ENCODE results near the gene PDE12.

The PDE12 gene

DNA sequence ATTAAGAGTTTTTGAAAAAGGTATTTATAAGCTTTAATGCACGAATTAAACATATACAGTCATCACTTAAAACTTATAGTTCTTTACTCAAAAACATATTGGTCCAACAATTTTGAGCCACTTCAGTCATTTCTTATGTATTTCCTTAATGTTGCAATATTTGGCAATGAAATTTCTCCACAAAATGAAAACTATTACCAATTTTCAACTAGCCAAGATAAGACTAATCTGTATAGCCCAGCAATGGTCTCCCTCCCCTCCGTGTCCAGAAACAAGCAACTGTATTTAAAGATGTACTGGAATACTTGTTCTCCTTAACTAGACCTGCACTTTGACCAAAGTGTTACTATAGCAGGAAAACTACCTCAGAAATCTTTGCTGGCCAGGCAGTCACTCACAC lies 31.8 kb downstream of the PDE12 start:
- H3K9ac ChIP-seq (ENCODE audit: insufficient read length, low read depth): no peak overlapping the region
- no peaks in the 10 kb centered on the region for H3K9me3 ChIP-seq (ENCODE audit: insufficient read depth, low read length)
- no peaks in the 10 kb centered on the region for H3K4me1 ChIP-seq (ENCODE audit: insufficient read depth, insufficient read length)
- H3K36me3 ChIP-seq (ENCODE audit: insufficient read depth, insufficient read length, low read length): peaks cover 62% of the 10 kb centered on the region
- no peak overlapping the region for H3K4me3 ChIP-seq (ENCODE audit: insufficient read length, low read depth)
- no peaks in the 10 kb centered on the region for H3K27me3 ChIP-seq (ENCODE audit: insufficient read depth, insufficient read length)
- DNase-seq (ENCODE audit: low read depth, low spot score): no peak
- no peak for TF ChIP-seq YY1 (IDR thresholded peaks at IDR 0.05; ENCODE audit: insufficient read depth, insufficient read length)
- TF ChIP-seq SUZ12 (IDR thresholded peaks at IDR 0.05; ENCODE audit: extremely low read depth, insufficient read depth, insufficient read length): no peak
- TF ChIP-seq ZNF274 (IDR thresholded peaks at IDR 0.05; ENCODE audit: low read depth, low read length): no peak

- no peak for DNase-seq (ENCODE audit: low read depth, low spot score)
- peaks cover 58% of the 10 kb centered on the region for H3K36me3 ChIP-seq (ENCODE audit: insufficient read depth, insufficient read length, low read length)
- H3K9ac ChIP-seq (ENCODE audit: insufficient read length, low read depth): no peak overlapping the region
- no peaks in the 10 kb centered on the region for H3K27me3 ChIP-seq (ENCODE audit: insufficient read depth, insufficient read length)
- TF ChIP-seq YY1 (IDR thresholded peaks at IDR 0.05; ENCODE audit: insufficient read depth, insufficient read length) (no peak), ZNF274 (IDR thresholded peaks at IDR 0.05; ENCODE audit: low read depth, low read length) (no peak), SUZ12 (IDR thresholded peaks at IDR 0.05; ENCODE audit: extremely low read depth, insufficient read depth, insufficient read length) (no peak)
- H3K9me3 ChIP-seq (ENCODE audit: insufficient read depth, low read length): no peaks in the 10 kb centered on the region
- H3K4me1 ChIP-seq (ENCODE audit: insufficient read depth, insufficient read length): no peaks in the 10 kb centered on the region
- no peak overlapping the region for H3K4me3 ChIP-seq (ENCODE audit: insufficient read length, low read depth)
Measured at GRCh38 chr3:57592306-57592705, 36.2 kb downstream of the PDE12 start.

- Histone ChIP-seq H3K9me3 (ENCODE audit: insufficient read depth, low read length) (no peaks in the 10 kb centered on the region), H3K9ac (ENCODE audit: insufficient read length, low read depth) (no peak overlapping the region), H3K27me3 (ENCODE audit: insufficient read depth, insufficient read length) (no peaks in the 10 kb centered on the region), H3K4me1 (ENCODE audit: insufficient read depth, insufficient read length) (no peaks in the 10 kb centered on the region), H3K36me3 (ENCODE audit: insufficient read depth, insufficient read length, low read length) (peaks cover 46% of the 10 kb centered on the region), H3K4me3 (ENCODE audit: insufficient read length, low read depth) (no peak overlapping the region)
- TF ChIP-seq YY1 (IDR thresholded peaks at IDR 0.05; ENCODE audit: insufficient read depth, insufficient read length): no peak
- TF ChIP-seq SUZ12 (IDR thresholded peaks at IDR 0.05; ENCODE audit: extremely low read depth, insufficient read depth, insufficient read length): no peak
- TF ChIP-seq ZNF274 (IDR thresholded peaks at IDR 0.05; ENCODE audit: low read depth, low read length): no peak
- DNase-seq (ENCODE audit: low read depth, low spot score): no peak
Measured at GRCh38 chr3:57594144-57594543, 38.1 kb downstream of the PDE12 start.

- H3K4me3 ChIP-seq (ENCODE audit: insufficient read length, low read depth): no peak overlapping the region
Measured at GRCh38 chr3:57594576-57594975, 38.5 kb downstream of the PDE12 start.

DNA sequence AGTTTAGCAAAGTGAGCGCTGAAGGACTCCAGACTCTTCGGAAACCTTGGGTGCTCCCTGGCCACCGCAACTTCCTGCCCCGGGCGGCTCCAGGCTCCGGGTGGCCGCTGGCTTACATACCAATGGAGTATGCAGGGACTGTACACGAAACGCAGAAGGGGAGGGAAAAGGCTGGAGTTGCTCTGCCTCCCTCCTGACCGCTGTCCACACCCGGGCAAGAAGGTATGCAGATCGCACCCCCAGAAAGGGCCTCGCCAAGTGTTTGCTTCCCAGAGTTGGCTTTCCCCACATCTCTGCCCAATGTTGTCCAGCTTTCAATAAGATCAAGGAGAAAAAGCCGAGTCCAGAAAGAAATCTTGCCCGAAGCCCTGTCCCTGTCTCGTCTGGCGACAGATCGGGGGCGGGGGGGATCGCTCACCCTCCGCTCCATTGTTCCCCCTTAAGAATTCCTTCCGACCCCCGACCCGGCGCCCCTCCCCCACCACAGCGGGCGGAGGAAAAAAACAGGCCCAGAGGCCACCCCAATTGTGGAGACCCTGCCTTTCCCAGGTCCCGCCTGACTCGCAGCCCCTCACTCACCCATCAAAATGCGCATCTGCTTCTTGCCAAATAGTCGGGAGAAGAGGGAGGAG lies 40.5 kb downstream of the PDE12 start:
- Histone ChIP-seq H3K9ac (ENCODE audit: insufficient read length, low read depth) (peak overlapping the region; percentile 98), H3K36me3 (ENCODE audit: insufficient read depth, insufficient read length, low read length) (peaks cover 53% of the 10 kb centered on the region), H3K4me1 (ENCODE audit: insufficient read depth, insufficient read length) (no peaks in the 10 kb centered on the region), H3K9me3 (ENCODE audit: insufficient read depth, low read length) (no peaks in the 10 kb centered on the region), H3K27me3 (ENCODE audit: insufficient read depth, insufficient read length) (no peaks in the 10 kb centered on the region), H3K4me3 (ENCODE audit: insufficient read length, low read depth) (peak overlapping the region; percentile 95)
- no peak for TF ChIP-seq ZNF274 (IDR thresholded peaks at IDR 0.05; ENCODE audit: low read depth, low read length)
- no peak for TF ChIP-seq YY1 (IDR thresholded peaks at IDR 0.05; ENCODE audit: insufficient read depth, insufficient read length)
- no peak for TF ChIP-seq SUZ12 (IDR thresholded peaks at IDR 0.05; ENCODE audit: extremely low read depth, insufficient read depth, insufficient read length)
- peak; percentile 47 for DNase-seq (ENCODE audit: low read depth, low spot score)

More at GRCh38 chr3:57594576-57594975, 38.5 kb downstream of the PDE12 start:
- TF ChIP-seq SUZ12 (IDR thresholded peaks at IDR 0.05; ENCODE audit: extremely low read depth, insufficient read depth, insufficient read length) (no peak), YY1 (IDR thresholded peaks at IDR 0.05; ENCODE audit: insufficient read depth, insufficient read length) (no peak), ZNF274 (IDR thresholded peaks at IDR 0.05; ENCODE audit: low read depth, low read length) (no peak)
- no peaks in the 10 kb centered on the region for H3K4me1 ChIP-seq (ENCODE audit: insufficient read depth, insufficient read length)
- H3K36me3 ChIP-seq (ENCODE audit: insufficient read depth, insufficient read length, low read length): peaks cover 42% of the 10 kb centered on the region
- no peaks in the 10 kb centered on the region for H3K27me3 ChIP-seq (ENCODE audit: insufficient read depth, insufficient read length)
- DNase-seq (ENCODE audit: low read depth, low spot score): no peak
- H3K9ac ChIP-seq (ENCODE audit: insufficient read length, low read depth): no peak overlapping the region
- H3K9me3 ChIP-seq (ENCODE audit: insufficient read depth, low read length): no peaks in the 10 kb centered on the region

DNA sequence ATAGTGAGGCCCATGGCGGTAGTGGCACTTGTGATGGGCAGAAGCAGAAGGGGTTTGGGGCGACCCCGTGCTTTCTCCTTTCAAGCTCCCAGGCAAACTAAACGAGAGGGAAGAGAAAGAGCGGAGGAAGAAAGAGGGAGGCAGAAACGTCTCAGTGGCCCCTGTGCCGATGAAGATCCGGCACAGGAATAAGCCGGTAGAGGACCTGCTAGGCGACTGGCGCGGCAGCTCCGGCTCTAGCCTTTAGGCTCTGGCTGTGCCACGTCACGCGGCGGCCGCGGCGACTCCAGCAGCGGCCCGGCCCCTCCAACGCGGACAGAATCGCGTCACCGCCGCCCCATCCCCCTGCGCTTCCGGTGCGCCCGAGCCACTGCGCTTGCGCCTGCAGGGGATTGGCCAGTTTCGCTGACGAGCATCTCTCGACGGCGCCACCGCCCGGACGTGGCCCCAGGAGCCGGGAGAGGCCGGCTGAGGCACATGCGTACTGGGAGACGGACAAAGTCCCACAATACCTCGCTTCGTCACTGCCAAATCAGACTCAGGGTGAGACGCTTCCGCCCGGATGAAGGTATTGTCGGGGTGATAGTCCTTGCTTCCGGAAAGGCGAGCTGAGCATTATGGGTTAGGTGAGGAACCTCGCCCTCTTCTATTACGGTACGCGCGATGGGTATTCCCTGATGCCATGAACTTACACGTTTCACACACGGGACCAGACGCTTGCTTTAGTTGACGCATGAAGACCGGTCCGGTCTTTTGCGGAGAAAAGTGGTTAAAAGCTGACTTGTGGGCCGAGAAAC lies 41.3 kb downstream of the PDE12 start, which contains the start of gene ARF4:
Gene ARF4, minus strand, starts transcription at position 218 of the 797 bp plus-strand sequence. Its CDS starts 204 bp downstream, at position 14.
- Histone ChIP-seq H3K4me1 (ENCODE audit: insufficient read depth, insufficient read length) (no peaks in the 10 kb centered on the region), H3K27me3 (ENCODE audit: insufficient read depth, insufficient read length) (no peaks in the 10 kb centered on the region), H3K9me3 (ENCODE audit: insufficient read depth, low read length) (no peaks in the 10 kb centered on the region), H3K36me3 (ENCODE audit: insufficient read depth, insufficient read length, low read length) (peaks cover 48% of the 10 kb centered on the region), H3K4me3 (ENCODE audit: insufficient read length, low read depth) (peak within 1 kb of the TSS; percentile 95), H3K9ac (ENCODE audit: insufficient read length, low read depth) (peak within 1 kb of the TSS; percentile 98)
- DNase-seq (ENCODE audit: low read depth, low spot score): peak; percentile 99
- TF ChIP-seq ZNF274 (IDR thresholded peaks at IDR 0.05; ENCODE audit: low read depth, low read length) (no peak), YY1 (IDR thresholded peaks at IDR 0.05; ENCODE audit: insufficient read depth, insufficient read length) (no peak), SUZ12 (IDR thresholded peaks at IDR 0.05; ENCODE audit: extremely low read depth, insufficient read depth, insufficient read length) (no peak)

DNA sequence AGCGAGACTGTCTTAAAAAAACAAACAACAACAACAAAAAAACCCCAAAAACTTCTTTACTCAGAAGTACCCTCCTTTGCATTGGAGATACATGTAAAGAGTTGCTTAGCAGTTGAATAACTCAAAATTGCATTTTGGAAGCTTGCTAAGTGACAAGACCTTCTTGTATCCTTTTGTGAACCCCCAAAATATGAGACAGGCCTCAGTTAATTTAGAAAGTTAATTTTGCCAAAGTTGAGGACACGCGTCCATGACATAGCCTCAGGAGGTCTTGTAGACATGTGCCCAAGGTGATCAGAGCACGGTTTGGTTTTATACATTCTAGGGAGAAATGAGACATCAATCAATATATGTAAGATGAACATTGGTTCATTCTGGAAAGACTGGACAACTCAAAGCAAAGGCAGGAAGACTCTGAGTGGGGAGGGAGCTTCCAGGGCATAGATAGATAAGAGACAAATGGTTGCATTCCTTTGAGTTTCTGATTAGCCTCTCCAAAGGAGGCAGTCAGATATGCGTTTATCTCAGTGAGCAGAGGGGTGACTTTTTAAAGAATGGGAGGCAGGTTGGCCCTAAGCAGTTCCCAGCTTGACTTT lies 42.8 kb downstream of the PDE12 start:
- TF ChIP-seq YY1 (IDR thresholded peaks at IDR 0.05; ENCODE audit: insufficient read depth, insufficient read length) (no peak), ZNF274 (IDR thresholded peaks at IDR 0.05; ENCODE audit: low read depth, low read length) (no peak), SUZ12 (IDR thresholded peaks at IDR 0.05; ENCODE audit: extremely low read depth, insufficient read depth, insufficient read length) (no peak)
- H3K9me3 ChIP-seq (ENCODE audit: insufficient read depth, low read length): no peaks in the 10 kb centered on the region
- no peaks in the 10 kb centered on the region for H3K27me3 ChIP-seq (ENCODE audit: insufficient read depth, insufficient read length)
- H3K9ac ChIP-seq (ENCODE audit: insufficient read length, low read depth): peak overlapping the region; percentile 96
- H3K4me3 ChIP-seq (ENCODE audit: insufficient read length, low read depth): peak overlapping the region; percentile 95
- no peaks in the 10 kb centered on the region for H3K4me1 ChIP-seq (ENCODE audit: insufficient read depth, insufficient read length)
- no peak for DNase-seq (ENCODE audit: low read depth, low spot score)
- peaks cover 34% of the 10 kb centered on the region for H3K36me3 ChIP-seq (ENCODE audit: insufficient read depth, insufficient read length, low read length)
